C4-2B (cell line): ENCODE data around the gene NUP62.
A peak's percentile ranks its signal among the peaks of the same experiment; 100 is the strongest.

ENCODE experiments used
- H3K27ac ChIP-seq: fragments of 450-650 bp; 2 replicates; pipeline ENCODE4 v1.5.1; 2017
- CTCF ChIP-seq: fragments of 450-650 bp; conservative IDR thresholded peaks from 2 replicates; pipeline ENCODE4 v1.5.1; 2017; ENCODE audit warnings: mild to moderate bottlenecking
- ZFX ChIP-seq: fragments of 450-650 bp; IDR thresholded peaks from 2 replicates; pipeline ENCODE4 v1.6.1; 2017

The NUP62 gene

GRCh38 chr19:49929121-49929610, at the start of gene NUP62, which contains the start of gene ATF5:
Gene NUP62 (minus strand): TSS chr19:49929504. CDS start chr19:49909807, 19,697 bp downstream.
Gene ATF5 (plus strand): TSS chr19:49929205. CDS start chr19:49930851, 1,646 bp downstream.
- H3K27ac ChIP-seq = peak within 1 kb of the TSS; percentile 100
- TF ChIP-seq CTCF = no peak
- TF ChIP-seq ZFX = peak; percentile 69; the same call in 1 of the 2 replicates

- H3K27ac ChIP-seq = no peak overlapping the region
- no peak for TF ChIP-seq ZFX
- TF ChIP-seq CTCF = no peak
Measured at GRCh38 chr19:49978324-49978723, 49.0 kb upstream of the NUP62 start.

GRCh38 chr19:49977881-49978280, 48.6 kb upstream of the NUP62 start:
- H3K27ac ChIP-seq = no peak overlapping the region
- TF ChIP-seq CTCF (no peak), ZFX (no peak)

GRCh38 chr19:49977076-49977475, 47.8 kb upstream of the NUP62 start:
- TF ChIP-seq CTCF (no peak), ZFX (no peak)
- no peak overlapping the region for H3K27ac ChIP-seq

GRCh38 chr19:49976496-49976895, 47.2 kb upstream of the NUP62 start:
- TF ChIP-seq CTCF = no peak
- no peak for TF ChIP-seq ZFX
- H3K27ac ChIP-seq = no peak overlapping the region

GRCh38 chr19:49975051-49975450, 45.7 kb upstream of the NUP62 start:
- H3K27ac ChIP-seq = no peak overlapping the region
- TF ChIP-seq ZFX (no peak), CTCF (no peak)

GRCh38 chr19:49973987-49974386, 44.7 kb upstream of the NUP62 start:
- no peak overlapping the region for H3K27ac ChIP-seq
- no peak for TF ChIP-seq ZFX
- no peak for TF ChIP-seq CTCF
